HG03108 (cell line): Measurements from ENCODE around the gene FBXO31.
A peak's percentile ranks its signal among the peaks of the same experiment; 100 is the strongest.

Experiments used
- ATAC-seq: cut with Tn5 transposase; IDR thresholded peaks from one replicate; pipeline ENCODE4 v1.9.1; 2021; ENCODE audit warnings: moderate library complexity; ENCODE audit not compliant: unreplicated experiment

FBXO31 gene

DNA sequence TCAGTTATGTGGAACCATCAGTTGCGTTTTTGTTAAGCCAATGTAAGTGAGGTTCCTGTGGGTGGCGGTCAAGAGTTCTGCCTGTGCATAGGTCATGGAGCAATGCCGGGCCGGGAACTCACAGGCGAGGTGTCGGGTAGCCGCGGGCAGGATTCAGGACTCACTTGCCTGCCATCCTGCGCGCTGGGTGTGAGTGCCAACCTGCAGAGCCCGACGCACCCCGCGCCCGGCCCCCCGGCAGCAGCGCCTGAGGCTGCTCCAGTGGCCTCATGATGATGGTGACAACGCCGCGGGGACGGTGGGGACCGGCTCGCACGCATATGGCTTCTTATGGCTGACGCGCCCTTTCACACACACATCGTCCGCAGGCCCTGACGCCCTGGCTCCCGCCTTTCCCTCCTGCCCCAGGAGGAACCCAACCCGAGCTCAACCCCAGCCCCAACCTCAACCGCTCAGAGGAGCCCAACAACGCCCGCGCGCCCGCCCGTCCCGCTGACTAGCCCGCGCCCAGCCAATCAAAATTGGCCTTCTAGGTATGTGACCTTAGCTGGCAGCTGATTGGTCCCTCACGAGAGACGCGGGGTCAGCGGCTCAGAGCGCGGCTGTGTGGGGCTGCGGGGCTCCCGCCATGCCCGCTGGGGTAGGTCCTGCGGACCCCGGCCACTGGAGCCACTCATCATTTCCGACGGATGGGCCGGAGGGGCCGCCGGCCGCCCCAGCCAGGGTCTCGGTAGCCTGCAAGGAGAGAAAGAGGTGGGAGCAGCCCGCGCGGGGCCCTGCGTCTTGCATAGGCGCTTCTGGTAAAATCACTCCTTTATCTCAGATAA is 66.4 kb downstream of the FBXO31 start, which contains the start of gene C16orf95:
Gene C16orf95, minus strand, starts transcription at position 470 of the 827 bp plus-strand sequence. Its CDS starts 150 bp downstream, at position 320.
- ATAC-seq = peak; percentile 91

DNA sequence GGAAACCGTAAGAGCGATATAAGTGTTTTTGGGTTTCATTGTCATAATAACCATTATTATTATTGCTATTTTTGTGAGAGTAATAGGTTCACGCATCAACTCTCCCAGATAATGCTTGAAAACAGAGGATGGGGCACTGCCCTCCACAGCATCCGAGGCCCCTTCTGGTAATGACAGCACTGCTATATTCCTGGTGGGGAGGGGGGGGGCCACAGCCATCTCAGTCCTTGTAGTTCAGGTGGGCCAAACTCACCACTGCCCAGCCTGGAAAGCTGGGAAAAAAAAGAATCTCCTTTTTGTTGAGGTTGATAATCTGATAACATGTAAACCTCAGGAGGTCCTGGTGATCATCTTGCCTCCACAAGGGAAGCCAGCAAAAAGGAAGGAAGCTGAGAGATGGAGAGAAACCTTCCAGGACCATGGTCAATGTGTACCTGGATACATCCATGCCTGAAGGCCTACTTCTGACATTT is 67.1 kb downstream of the FBXO31 start:
- ATAC-seq = no peak

DNA sequence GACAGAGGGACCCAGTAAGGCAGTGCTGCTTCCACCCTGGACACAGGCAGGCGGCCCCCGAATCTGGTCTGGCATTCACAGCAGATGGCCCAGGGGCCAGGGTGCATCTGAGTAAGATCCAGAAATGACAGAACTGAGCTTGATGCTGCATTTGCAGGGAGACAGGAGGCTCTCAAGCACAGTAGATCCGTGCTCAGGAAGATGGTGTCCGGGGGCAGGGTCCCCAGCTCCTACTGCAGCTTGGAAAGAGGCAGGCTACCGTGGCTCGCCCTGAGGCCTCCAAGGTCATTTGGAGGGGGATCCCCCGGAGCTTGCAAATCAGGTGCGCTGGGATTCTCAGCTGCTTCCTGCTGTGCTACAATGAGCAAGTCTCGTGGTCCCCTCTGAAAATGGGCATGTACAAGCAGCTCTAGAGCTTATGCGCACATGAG is 68.6 kb downstream of the FBXO31 start:
- no peak for ATAC-seq

DNA sequence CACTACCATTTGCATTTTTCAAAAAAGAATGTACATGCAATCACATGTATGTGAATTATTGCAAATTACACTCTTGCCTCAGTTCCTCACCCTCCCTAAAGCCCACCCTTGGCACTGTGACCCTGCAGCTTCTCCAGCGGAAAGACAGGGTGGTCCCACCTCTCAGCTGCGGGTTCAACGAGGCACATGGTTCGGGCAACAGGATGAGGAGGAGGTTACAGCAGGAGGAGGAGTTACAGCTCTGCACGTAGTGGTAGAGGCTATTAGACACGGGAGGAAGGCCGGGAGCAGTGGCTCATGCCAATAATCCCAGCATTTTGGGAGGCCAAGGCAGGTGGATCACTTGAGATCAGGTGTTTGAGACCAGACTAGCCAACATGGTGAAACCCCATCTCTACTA is 71.6 kb downstream of the FBXO31 start:
- ATAC-seq = no peak

DNA sequence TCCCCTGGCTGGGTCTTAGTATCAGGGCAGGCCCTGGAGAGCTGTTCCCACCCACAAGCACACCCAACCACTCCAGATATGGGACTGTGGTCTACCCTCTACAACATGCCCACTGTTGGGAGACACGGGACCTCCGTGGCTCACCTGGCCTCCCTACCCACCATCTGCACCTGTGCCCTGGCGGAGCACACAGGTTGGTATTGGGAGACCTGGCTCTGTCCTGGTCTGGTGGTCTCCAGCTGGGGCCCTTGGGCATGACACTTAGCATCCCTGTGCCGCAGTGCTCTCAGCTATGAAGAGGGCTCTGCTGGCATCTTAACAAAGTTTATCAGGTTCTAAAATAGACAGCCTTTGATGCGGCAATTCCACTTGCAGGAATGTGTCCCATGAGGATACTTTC is 72.2 kb downstream of the FBXO31 start:
- no peak for ATAC-seq

DNA sequence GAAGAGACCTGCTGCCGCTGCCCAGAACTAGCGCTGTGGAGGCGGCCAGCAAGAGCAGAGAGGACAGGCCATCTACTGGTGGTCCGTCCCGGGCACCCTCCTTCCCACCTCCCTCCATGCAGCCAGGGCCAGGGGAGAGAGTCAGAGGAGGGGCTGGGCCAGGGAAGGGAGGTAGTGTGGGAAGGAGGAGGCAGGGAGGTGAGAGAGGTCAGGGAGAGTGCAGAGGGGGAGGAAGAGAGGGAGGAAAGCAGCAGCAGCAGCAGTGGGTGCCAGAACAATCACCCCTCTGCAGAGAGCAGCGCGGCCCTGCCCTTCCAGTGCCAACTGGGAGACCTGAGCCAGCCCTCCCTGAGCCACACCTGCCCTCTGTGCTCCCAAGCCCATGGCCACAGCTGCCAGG is 73.0 kb downstream of the FBXO31 start:
- ATAC-seq = no peak

DNA sequence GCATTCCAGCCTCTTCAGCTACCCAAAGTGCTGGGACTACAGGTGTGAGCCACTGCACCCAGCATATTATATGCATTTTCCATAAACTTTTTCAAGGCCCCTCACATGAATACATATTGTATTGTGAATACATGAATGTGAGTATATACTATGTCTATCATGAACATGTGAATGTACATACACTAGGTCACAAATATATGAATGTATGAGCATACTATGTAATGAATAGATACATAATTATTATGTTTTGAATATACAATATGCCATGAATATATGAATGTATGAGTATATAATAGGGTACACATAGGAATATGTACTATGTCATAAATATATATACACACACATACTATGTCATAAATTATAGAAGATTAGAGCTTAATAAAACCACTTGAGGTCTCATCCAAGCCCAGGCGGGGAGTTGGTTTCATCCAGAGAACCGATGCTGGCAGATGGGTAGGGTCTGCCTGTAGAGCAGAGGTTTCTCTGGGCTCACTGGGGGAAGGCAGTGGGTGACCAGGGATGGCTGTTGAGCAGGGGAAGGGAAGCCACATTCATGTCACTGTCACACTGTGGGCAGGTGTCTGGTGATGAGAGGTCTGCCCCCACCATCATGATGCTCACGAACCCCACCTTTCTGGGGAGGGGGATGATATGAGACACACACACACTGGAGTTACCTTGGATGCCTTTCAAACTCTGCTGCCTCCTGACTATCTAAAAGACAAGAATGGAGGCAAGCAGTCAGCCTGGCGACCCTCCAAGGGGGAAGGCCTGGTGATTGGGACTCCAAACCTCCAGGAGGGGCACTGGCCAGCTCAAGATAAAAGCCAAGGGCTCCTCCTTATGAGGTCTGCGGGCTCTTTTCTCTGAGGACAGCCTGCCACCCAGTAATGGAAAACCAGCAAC is 73.7 kb downstream of the FBXO31 start:
- ATAC-seq = no peak

DNA sequence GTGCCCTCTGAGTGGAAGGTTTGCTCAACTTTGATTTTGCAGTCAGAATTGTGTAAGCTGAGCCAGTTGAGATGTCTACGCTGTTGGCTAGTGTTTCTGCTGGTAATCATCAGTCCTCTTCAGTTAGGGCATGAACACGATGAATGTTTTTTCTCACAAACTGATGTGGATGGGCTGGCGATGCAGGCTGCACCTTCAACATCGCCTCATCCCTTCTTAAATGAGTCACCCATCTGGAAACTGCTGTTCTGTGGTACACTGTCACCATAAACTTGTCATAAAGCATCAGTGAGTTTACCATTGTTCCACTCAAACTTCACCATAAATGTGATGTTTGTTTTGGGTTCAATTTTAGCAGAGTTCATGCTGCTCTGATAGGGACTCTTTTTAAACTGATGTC is 74.8 kb downstream of the FBXO31 start:
- no peak for ATAC-seq

DNA sequence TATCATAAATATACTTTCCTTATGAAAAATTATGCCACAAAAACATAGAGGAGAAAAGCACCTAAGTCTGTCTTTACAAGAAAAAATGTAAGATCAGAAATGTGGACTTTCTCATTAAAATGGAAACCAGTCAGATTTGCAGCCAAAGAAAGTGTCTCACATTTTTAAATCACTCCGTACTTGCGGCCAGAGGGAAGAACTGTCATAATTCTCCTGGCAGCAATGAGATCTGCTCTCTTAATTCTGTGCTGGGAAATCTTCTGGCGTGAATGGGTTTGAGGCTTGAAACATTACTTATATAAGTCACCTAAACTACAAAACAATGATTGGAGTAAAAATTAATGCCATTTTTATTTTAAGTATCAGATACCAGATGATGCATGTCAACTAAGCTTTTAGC is 77.1 kb downstream of the FBXO31 start:
- no peak for ATAC-seq

DNA sequence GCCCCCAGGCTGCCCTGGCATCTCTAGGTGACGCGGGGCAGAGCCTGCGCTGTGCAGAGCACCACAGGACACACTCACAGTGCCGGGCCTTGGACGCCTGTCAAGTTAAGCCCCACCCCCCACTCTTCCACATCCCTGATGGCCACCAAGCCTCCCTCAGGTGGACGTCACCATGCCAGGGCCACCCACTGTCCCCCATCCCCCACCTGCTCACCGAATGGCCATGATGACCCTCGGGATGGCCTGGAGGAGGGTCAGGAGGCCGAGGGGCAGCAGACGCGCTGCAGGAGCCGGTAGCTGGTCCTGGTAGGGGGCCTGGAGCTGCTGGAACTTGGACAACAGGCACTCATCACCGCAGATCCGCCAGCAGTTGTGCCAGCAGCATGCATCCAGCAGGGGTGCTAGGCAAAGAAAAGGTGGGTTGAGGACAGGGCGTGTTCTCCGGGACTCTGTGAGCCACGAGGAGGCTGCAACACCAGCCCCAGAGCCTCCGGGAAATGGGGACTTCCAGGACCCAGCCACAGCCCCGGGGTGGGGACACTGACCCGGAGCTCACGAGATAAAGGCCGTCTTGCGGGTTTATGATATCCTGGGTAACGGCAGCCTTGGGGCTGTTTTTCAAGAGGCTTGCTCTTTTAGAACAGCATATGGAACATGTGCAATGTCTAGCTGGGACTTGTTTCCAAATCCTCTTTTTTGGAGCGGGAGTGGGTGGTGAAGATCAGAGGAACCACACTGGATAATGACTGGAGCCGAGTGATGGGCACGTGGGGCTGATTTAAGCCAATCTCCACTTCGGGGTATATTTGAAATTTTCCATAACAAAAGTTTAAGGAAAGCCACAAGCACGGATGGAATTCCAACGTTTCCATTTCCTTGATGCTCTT is 77.8 kb downstream of the FBXO31 start:
- no peak for ATAC-seq

DNA sequence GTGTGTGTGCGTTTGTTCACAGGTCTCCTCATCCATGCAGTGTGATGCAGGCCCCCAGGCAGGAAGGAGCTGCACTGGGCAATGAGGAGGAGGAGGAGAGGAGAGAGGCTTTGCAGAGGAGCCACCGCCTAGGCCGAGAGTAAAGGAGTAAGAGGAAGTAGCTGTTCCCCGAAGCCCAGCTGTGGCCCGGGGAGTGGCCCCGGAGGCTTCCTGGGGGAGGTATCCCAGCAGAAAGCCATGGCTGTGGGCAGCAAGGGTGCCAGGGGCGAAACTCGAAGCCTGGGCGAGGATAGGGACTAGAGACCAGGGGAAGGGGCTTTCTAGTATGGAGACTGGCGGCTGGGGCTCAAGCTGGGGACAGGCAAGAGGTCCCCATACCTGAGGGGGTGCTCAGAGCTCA is 78.6 kb downstream of the FBXO31 start:
- ATAC-seq = no peak

DNA sequence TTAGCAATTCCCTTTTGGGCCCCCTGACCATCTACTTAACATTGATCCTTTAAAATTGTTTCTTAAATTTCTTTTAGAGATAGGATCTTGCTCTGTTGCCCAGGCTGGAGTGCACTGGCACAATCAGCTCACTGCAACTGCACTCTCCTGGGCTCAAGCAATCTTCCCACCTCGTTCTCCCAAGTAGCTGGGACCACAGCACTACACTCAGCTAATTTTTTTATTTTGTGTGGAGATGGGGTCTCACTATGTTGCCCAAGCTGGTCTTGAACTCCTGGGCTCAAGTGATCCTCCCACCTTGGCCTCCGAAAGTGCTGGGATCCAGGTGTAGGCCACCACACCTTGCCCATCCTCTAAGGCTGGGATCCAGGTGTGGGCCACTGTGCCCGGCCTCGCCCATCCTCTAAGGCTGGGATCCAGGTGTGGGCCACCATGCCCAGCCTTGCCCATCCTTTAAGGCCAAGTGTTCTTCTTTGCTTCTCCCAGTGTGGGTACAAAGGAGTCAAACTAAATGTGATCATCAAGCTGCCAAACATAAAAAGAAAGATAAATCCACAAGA is 79.5 kb downstream of the FBXO31 start:
- ATAC-seq = no peak

DNA sequence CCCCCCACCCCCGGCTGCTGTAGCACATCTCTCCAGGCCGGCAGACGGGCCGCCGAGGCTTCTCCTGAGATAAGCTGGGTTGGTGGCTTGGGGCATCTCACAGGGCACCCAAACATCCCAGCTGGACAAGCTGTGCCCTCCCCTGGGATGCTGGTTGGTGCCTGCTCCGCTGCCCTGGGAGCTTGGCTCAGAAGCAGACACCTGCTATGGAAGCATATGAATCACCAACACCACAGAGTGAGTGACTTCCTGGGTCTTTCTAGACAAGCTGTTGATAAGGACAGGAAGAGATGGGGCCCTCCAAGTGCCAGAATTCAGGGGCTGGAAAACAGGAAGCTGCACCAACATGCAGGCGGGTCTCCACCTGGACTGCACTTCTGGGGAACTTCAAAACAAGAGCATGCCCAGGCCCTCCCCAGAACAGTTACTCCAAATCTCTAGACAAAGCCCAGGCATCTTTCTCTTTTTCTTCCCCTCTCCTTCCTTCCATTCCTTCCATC is 80.1 kb downstream of the FBXO31 start:
- no peak for ATAC-seq

DNA sequence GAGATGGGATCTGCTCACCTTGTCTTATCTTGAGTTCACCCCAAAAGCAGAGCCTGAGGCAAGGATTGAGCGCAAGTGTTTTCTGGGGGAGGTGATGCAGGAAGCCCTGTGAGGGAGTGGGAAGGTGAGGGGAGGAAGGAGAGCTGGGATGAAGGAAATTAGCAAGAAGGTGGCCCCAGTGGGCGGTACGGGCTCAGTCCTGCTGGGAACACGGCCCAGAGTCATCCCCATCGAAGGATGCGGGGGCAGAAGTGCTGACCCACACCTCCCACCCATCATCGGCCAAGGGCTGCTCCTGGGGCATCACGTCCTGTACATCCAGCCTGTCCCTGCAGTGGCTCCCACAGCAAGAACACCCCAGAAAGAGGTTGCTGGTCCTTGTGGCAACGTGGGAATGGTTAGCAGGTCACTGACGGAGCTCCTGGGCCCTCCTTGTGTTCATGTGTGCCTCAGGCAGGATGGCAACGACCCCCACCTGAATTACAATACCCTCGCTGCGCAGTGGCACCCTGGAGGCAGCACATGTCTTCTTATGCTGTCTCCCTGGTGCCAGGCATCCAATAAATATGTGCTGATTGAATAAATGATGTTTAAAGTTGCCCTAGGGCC is 84.6 kb downstream of the FBXO31 start:
- no peak for ATAC-seq

DNA sequence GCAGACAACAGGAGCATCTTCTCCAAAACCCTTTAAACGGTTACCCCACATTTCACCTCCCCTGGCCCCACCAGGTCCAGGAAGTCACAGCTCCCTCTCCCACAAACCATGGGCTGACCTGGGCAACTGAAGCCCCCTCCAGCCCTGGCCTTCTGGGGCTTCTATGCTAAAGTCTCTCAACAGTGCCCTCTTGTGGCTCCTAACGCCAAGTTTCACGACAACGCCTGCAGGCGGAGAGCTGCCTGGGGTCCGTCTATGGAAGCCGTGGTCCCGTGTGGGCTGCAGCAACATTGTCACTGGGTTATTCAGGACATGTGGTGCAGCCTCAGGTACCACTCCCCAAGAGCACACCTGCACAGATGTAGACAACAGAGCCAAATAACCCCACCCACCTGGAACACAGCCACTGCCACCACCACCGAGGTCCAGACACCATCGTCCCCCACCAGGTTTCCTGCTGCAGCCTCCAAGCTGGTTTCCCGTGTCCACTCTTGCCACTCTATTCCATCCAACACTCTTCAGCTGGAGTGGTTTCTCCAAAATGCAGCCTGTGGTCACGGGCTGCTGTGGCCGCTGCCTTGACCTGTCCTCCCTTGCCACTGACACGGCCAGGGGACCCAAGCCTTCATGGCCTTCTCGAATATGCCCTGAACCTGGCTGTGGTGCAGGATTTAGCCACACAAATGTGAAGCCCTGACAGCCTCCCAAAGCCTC is 85.5 kb downstream of the FBXO31 start:
- no peak for ATAC-seq

DNA sequence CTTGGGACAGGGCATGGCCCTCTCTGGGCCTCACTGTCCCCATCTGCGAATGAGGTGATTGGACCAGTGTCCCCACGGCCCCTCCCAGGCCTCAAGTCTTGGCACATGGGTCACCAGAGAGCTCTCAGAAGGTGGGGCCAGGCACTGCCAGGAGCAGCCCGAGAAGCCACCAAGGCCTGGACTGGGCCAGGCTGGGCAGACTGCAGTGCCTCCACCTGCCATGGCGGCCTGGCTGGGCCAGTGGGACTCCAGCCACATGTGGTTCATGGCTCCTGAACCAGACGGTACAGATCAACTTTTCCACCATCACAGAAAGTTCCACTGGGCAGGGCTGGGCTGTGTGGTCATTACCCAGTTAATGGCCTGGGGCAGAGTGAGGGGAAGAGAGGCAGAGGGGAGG is 86.2 kb downstream of the FBXO31 start:
- ATAC-seq = no peak

DNA sequence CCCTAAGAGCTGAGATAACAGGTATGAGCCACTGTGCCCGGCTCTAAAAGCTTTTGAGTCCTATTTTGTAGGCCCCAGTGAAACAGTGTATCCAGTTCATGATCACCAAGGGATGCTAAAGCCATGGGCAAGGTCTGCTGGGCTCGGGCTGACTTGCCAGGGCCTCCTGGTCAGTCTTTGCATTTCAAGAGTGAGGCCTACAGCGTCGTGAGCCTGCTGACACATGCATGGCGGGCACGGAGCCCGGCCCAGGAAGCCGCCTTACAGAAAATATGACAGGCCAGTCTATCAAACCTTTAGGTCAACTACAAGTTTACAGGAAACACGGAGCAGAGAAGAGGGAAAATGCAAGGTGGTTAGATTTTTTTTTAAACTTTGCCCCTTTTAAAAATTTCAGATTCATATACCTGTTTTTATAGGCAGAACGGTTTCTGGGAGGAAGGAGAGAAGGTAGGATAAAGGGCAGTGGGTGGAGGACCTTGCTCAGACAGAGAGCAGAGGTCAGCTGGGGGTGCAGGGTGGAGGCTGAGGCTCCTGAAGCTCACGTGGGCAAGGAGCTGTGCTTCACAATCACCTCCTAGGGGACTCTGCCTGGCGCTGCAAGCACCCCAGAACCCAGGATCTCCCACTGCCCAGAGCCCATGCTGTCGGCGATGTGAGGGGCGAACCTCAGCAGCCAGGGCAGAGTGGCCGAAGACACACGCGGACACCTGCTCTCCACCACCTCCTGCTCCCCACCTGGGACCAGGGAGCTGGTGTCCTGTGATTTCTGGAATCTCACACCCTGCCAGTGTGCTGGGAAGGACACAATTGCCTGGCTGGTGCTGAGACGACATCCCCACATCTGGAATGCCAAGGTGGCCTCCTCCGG is 87.7 kb downstream of the FBXO31 start:
- no peak for ATAC-seq

DNA sequence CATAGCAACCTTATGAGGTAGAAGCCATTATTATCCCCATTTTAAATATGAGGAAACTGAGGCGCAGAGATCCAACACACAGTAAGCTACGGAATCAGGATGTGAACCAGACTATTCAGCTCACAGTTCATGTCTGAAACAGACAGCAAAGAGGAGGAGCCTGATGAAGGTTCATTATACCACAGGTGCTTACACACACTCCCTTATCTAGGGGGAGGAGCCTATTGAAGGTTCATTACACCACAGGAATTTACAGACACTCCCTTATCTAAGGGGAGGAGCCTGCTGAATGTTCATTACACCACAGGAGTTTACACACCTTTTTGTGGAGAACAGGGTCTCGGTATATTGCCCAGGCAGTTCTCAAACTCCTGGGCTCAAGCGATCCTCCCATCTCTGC is 88.3 kb downstream of the FBXO31 start:
- no peak for ATAC-seq
